ENCODE measurements around the gene RMND5A.
"Not testable (repeated sequence)": the region's sequence is repeated elsewhere in the genome, so short reads cannot be mapped to it uniquely, and the experiment has no call there.

RMND5A gene

GRCh38 chr2:86719637-86720539 is at the start of gene RMND5A:
TSS of gene RMND5A (plus strand) at chr2:86720291. CDS start at chr2:86720668, 377 bp downstream.
- DNase-seq (ENCODE audit: low read depth), result peak; percentile 85

GRCh38 chr2:86671337-86671981 is 48.6 kb upstream of the RMND5A start:
- no peak for DNase-seq (ENCODE audit: low read depth)

- DNase-seq (ENCODE audit: low read depth), result no peak
These were observed 48.0 kb upstream of the RMND5A start for GRCh38 chr2:86672027-86672545.

- DNase-seq (ENCODE audit: low read depth), result no peak
These were observed 47.1 kb upstream of the RMND5A start for GRCh38 chr2:86673011-86673410.

GRCh38 chr2:86673986-86674670 is 46.0 kb upstream of the RMND5A start:
- no peak for DNase-seq (ENCODE audit: low read depth)

GRCh38 chr2:86675104-86675503 is 45.0 kb upstream of the RMND5A start:
- no peak for DNase-seq (ENCODE audit: low read depth)

GRCh38 chr2:86675511-86676015 is 44.5 kb upstream of the RMND5A start:
- DNase-seq (ENCODE audit: low read depth), result no peak

- no peak for DNase-seq (ENCODE audit: low read depth)
These were observed 42.3 kb upstream of the RMND5A start for GRCh38 chr2:86677816-86678215.

GRCh38 chr2:86679036-86679435 is 41.1 kb upstream of the RMND5A start:
- DNase-seq (ENCODE audit: low read depth), result no peak

GRCh38 chr2:86685351-86685750 is 34.7 kb upstream of the RMND5A start:
- DNase-seq (ENCODE audit: low read depth), result no peak

GRCh38 chr2:86686460-86686859 is 33.6 kb upstream of the RMND5A start:
- no peak for DNase-seq (ENCODE audit: low read depth)

- DNase-seq (ENCODE audit: low read depth), result no peak
These were observed 33.2 kb upstream of the RMND5A start for GRCh38 chr2:86686905-86687304.

GRCh38 chr2:86695053-86695691 is 24.9 kb upstream of the RMND5A start:
- no peak for DNase-seq (ENCODE audit: low read depth)

GRCh38 chr2:86697551-86698104 is 22.5 kb upstream of the RMND5A start:
- no peak for DNase-seq (ENCODE audit: low read depth)

- no peak for DNase-seq (ENCODE audit: low read depth)
These were observed 19.4 kb upstream of the RMND5A start for GRCh38 chr2:86700690-86701089.

- no peak for DNase-seq (ENCODE audit: low read depth)
These were observed 16.3 kb upstream of the RMND5A start for GRCh38 chr2:86703704-86704361.

GRCh38 chr2:86704459-86704971 is 15.6 kb upstream of the RMND5A start:
- DNase-seq (ENCODE audit: low read depth), result no peak

GRCh38 chr2:86706220-86706619 is 13.9 kb upstream of the RMND5A start:
- DNase-seq (ENCODE audit: low read depth), result no peak

- DNase-seq (ENCODE audit: low read depth), result no peak
These were observed 13.2 kb upstream of the RMND5A start for GRCh38 chr2:86706935-86707334.

GRCh38 chr2:86708126-86708525 is 12.0 kb upstream of the RMND5A start:
- not testable (repeated sequence) for DNase-seq (ENCODE audit: low read depth)
